Stimulated activated CD8-positive, alpha-beta memory T cell treated with anti-CD3 and anti-CD28 coated beads, Interleukin-15, amount 100 ng/mL, for 48 hours (primary cell): Measurements from ENCODE around the gene UNC93B1.
"Not testable (repeated sequence)": the region's sequence is repeated elsewhere in the genome, so short reads cannot be mapped to it uniquely, and the experiment has no call there.

Experiments used
- DNase-seq, 2 donors: peaks; one replicate each; pipeline ENCODE4 v3.0.0-alpha.2; 2020; ENCODE audit warnings: low read depth in 2 of 2

The UNC93B1 gene

DNA sequence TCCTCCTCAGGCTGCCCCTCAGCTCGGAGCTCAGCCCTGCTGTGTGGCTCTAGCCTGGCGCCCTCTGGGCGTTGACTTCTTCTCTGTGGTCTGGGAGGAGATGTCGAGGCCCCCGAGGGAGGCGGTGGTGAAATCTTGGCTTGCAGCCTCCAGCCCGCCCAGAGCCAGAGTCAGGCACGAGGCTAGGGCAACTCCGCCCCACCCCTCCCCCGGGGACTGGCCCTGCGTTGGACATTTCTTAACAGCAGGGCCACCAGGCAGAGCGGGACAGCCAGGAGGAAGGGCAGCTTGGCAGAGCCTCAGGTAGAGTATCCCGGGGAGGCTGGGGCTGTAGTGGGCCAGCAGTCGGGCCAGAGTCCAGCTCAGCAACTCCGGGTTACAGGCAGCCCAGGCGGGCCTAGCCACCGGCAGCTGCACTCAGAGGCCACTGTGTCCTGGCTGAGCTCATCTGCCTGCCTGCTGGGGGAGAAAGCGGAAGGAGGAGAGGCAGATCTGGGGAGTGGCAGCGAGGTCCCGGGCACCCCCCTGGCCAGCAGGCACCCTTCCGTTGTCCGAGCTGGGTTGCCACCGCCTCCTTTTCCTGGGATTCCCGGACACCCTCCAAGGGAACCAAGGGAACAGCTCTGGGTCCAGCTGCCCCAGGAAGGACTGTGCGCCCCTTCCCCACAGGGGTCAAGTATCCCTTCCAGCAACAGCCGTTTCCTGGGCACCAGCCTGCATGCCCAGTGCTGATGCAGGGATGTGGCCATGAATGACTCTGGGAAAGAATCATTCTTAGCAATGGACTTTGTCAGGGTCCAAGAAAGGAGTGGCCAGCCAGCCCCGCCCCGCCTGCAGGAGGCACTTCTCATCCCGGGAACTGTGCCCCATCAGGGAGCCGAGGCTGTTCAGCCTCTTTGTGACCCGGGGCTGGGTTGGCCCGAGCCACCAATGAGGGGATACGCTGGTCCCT lies 6.5 kb upstream of the UNC93B1 start, which contains the start of gene ALDH3B1:
ALDH3B1 (plus strand) TSS at position 238 of the 952 bp plus-strand sequence. CDS start 4,971 bp downstream, outside the sequence.
- no peak for DNase-seq

DNA sequence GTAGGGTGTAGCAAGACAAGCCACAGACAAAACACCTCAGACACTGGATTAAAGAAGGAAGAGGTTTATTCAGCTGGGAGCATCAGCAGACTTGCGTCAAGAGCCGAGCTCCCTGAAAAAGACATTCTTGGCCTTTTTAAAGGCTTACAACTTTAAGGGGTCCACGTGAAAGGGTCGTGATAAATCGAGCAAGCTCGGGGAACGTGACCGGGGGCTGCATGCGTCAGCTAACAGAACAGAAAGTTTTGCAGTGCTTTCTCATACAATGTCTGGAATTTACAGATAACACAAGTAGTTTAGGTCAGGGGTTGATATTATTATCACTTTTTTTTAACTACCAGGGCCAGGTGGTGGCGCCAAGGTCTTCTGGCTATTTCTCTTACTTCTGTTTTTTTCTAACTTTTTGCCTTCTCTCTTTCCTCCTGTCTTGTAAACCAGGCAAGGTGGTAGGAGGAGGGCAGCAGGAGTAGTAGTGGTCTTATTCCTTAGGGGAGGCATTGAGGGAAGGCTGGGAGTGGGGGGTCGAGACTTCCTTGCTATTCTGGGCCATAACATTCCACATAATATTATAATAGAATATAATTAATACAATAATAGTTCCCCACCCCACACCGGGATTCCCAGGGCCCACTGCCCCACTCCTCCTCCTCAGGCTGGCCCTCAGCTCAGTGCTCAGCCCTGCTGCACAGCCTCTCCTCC lies 5.6 kb upstream of the UNC93B1 start:
- no peak for DNase-seq

DNA sequence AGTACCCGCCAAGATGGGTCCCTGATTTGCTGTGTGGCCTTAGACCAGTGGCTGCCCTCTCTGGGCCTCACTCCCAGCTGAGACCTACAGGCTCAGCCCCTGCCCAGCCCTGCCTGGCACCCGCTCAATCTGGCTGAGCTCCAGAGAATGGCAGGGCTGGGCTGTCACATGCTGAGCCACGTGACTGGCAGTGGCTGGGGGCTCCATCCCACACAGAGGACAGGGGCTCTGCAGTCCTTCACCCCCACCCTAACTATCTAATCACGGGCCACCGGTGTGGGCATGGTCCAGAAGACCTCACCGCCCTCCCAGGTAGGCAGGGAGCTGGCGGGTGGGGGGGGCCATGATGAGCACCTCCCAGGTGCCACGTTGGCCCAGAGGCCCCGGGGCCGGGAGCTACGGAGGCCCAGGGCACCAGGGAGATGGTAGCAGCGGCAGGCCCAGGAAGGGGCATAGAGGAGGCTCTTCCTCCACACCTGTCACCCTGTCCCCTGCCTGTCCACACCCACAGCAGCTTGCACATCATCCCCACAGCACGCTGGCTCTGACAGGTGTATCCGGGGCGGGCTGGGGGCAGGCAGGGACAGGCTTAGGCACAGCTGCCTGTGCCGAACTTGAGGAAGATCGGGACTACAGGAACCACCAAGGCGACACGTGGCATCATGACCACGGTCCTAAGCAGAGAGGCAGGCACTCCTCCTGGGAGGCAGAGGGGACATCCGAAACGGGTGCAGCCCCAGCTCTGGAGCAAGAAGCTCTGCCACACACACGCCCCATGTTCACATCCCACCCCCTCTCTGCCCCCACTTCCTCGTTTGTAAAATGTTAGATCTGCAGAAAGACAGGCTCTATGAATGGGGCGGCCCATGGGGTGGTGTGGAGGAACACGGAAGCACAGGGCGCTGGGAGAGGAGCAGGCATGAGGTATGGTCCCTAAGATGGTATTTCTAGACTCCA lies 4.8 kb upstream of the UNC93B1 start:
- no peak for DNase-seq

DNA sequence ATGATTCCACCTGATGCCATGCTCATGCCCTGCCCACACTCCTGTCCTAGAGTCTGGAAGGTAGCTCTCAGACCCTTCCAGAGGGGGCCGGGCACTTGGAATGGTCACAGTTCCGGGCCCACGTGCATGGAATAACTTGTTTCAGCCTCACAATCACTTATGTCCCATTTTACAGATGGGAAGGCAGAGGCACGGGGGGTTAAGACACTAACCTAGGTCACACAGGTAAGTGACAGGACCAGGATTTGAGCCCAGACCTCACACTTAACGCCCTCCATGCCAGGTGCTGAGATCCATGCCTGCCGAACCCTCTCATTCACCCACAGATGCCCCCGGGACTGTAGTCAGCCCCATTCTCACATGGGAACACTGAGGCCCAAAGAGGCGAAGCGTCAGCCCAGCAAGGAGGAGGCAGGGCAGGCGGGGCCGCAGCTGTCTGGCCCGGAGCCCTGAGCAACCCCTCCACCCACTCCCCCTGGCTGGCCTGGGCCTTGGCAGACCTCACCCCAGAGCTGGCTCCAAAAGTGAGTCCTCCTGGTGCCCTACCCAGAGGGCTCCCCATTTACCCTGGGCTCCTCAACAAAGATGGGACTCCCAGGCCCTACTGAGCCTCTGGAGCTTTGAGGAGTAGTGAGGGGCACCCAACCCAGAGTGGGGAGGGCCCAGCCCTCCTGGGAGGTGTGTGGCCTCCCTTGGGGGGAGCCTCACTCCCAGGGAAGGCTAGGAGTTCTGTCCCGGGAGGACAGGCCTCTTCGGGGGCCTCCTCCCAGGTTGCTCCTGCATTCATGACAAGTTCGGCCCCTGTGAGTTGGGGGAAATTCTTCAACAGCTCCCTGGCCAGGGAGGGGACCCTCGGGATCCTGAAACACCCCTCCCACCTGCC lies 3.8 kb upstream of the UNC93B1 start:
- DNase-seq = no peak

DNA sequence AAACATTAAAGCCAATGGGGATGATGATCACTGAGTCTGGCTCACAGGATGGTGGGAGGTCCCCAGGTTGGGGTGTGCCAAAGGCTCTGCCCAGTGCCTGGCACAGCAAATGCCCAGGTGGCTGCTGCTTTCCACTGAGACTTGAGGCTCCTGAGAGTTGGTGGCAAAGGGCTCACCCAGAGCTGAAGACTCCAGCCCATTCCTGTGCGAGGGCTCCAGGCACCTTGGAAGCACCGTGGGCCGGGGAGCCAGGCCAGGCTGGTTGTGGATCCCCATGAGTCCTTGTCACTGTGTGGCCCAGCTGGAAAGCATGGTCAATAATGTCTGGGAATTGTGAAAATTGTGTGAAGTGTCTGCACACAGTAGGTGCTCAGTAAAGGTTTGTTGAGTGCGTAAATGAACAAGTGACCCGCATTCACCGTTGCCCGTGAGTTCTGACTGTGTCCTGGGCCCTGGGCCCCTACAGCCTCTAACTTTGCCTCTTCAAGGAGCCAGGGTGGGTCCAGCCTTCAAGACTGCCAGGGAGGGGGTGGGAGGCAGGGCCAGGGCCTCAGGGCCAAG lies 2.8 kb upstream of the UNC93B1 start:
- DNase-seq = no peak

DNA sequence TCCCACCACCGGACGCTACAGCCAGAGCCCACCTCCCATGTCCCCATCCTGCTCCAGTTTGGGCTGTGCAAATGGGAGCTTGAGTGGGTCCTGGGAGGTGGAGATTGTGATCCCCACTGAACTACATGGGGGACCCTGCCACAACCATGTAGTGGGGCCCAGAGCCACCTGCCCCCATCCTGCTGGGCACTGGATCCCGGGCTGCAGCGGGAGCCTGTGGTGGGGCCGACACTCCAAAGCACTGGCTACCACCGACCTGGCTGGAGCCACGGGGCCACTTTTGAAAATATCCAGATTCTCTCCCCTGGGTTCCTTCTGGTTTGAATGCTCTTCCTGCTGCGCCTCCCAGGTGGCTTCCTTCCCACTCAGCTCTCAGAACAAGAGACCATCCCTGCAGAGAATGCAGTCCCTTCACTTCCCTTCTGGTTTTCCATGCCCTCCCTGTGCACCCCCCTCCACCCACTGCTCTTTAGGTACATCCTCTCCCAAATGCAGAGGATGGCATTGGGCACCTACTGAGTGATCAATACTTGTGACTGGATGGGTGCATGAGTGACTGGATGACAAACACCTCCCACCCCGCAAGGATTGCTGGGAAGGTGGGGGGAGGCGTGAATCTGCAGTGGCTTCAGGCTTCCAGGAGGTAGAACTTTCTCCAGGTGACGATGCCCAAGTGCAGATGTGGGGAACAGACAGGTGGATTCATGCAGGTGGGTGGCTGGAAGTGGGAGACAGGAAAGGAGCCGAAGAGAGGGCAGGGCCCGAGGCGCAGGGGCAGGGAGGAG lies 846 bp upstream of the UNC93B1 start:
- DNase-seq = no peak

DNA sequence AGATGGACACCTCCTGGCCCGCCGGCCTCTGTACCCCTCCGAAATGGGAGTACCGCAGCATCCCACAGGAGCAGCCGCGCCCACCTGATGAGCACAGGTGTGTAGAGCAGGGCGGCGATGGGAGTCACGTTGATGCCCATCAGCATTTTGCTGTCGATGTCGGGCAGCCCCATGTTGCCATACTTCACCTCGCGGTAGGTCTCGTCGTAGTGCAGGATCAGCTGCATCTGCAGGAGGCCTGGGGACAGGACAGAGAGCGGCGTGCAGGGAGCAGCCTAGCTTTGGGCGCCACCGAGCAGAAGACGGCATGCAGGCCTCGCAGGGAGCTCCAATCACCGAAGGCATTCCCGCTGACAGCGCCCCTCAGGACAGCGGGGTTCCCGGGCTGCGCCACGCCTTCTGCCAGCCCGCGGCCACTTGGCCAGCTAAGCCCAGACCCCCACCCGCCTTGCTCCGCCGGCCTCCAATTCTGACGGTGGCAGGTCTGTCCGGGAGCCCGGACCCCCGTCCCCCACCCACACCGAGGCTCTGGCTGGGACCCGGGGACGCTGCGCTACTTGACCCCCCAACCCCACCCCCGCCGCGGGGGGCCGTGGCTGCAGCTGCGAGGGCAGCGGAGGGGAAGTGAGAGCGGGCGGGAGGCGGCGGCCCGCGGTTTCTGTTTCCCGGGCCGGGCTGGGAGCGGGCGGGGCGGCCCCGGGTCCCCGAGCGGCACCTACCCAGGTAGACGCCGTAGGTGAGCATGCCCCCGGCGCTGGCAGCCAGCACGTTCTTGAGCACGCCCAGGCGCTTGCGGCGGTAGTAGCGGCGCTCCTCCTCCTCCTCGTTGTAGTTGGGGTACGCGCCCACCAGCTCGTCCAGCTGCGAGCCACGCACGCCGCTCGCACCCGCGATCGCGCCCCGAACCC lies 705 bp downstream of the UNC93B1 start:
- no peak for DNase-seq

DNA sequence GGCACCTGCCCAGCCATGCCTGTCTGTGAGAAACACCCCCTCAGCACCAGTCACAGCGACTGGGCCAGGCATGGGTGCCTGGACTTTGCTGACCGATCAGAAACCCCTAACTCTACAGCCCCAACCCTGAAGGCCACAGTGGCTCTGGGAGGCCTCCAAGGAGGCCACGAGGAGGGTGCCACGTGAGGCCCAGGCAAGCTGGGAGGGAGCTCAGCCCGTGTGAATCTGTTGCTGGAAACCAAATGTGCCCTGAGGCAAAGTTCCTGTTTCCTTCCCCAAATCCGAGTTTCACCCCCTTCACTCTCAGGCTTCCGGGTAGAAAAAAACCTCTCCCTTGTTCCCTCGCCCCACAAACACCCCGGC lies 1.3 kb downstream of the UNC93B1 start:
- DNase-seq = no peak

DNA sequence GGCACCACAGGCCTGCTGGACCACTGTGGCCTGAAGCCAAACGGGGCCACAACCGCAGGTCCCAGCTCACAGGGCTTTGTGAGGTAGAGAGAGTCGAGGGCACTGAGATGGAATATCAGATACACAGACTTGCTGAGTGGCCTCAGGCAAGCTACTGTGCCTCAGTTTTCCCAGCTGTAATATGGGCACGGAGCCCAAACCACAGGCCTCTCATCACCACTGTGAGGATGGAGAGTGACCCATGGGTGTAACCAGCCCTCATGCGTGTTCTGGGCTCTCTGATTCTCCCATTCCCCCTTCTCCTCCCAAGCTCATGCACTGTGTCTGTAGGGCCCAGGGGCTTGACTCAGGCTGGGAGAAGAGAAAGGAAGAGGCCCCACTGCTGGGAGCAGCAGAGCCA lies 4.2 kb downstream of the UNC93B1 start:
- DNase-seq = no peak

DNA sequence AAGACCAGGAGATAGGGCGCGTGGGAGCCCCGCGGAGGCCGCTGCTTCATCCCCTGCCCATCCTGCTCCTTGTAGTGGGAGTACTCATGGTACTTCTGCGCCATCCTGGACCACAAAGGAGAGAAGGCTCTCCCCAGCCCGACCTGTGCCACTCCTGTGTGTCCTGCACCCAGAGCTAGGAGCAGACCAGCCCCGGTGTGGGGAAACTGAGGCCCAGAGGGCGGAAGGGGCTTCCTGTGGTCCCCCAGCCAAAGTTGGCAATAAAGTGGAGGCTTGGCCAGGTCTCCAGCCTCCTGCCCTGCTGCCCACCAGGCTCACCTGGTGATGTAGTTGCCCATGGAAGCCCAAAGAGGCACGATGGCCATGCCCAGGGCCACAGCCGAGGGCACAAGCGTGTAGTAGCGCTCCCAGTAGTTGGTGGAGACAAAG lies 4.7 kb downstream of the UNC93B1 start:
- no peak for DNase-seq

DNA sequence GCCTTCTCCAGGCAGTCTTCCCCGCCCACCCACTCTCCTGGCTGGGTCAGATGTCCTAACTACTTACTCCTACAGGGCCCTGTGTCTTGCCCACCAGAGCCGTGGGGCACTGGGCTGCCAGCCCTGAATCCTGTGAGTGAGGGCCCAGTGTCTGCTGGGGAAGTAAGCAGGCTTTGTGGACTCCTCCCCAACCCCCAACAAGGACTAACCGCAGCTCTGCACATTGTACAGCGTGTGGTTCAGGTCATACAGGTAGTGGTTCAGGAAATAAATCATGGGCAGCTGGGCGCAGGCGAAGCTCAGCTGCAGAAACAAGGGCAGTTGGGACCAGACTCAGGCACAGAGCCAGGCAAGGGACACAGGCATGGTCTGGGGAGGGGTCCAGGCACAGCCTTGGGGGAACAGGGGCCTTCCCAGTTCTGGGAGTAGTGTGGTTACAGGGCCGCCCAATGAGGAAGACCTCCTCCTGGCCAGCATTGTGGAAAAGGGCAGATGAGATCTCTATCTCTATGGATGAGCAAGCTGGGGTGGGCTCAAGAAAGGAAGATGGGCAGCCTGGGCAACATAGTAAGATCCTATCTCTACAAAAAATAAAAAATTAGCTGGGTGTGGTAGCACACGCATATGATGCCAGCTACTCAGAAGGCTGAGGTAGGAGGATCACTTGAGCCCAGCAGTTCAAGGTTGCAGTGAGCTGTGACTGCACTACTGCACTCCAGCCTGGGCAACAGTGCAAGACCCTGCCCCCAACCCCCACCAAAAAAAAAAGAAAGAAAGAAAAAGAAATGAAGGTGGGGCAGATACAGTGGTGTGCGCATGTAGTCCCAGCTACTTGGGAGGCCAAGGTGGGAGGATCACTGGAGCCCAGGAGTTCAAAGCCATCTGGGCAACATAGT lies 5.5 kb downstream of the UNC93B1 start:
- no peak for DNase-seq

DNA sequence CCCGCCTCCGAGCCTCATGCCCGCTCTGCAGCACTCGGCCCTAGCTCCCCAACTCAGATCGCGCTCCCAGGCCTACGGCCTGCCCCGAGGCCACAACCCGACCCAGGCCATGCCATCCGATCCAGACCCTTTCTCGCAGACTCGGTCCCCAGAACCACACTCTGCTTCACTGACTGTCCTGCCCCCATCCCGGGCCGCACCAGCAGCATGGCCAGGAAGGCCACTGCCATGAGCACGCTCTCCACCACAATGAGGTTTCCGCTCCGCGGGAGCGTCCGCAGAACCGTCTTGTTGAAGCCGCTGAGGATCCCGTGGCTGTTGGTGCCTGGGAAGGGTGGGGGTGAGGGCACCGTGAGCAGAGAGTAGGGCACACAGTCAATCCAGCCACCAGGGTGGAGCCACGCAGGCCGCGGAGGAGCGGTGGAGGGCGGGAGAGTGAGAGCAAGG lies 6.4 kb downstream of the UNC93B1 start:
- DNase-seq = no peak

DNA sequence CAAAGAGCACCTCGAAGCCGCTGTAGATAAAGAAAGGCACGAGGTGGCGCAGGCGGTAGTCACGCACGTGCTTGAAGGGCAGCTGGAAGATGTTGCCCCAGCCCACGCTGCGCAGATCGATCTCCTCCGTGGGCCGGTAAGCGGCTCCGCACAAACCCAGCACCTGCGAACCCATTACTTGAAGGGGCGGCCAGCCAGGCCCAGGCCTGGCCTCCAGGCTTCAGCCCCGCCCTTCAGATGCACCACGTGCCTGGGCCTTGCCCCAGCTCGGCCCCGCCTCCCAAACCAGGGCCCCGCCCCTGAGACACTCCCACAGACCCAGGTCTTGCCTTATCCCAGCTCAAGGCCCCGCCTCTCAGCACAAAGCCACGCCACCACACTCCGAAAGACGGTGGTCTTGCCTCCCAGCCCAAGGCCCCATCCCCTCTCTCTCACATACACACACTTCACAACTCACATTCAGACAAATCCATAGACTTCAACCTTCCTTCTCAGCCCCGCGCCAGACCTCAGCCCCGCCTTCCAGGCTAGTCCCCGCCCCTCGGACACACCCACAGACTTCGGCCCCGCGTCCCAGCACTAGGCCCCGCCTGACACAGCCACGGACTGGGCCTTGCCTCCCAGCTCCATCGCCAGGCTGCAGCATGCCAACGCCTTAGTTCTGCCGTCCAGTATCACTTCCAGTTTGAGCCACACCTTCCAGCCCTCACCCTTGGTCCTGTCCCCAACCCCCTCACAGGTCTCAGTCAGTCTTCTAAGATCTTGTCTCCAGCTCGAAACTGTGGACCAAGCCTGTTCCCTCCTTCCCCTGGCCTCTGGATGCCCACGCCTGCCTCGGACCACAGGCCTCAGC lies 7.0 kb downstream of the UNC93B1 start:
- DNase-seq = peak; percentile 35 to 38

DNA sequence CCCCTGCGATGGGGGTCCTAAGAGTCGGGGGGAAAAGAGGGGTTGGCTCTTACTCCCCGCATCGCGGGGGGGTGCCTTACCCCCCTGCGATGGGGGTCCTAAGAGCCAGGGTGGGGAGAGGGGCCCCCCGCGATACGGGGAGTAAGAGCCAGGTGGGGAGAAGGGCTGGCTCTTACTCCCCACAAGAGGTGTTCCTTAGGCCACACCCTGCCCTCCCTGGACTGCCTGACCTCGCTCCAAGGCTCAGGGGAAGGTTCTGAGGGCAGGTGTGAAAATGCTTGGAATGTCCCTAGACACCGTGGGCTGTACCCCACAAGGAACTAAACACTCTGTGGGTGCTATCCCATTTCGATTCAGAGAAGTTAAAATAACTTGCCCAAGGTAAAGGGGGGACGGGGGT lies 7.8 kb downstream of the UNC93B1 start:
- no peak for DNase-seq

DNA sequence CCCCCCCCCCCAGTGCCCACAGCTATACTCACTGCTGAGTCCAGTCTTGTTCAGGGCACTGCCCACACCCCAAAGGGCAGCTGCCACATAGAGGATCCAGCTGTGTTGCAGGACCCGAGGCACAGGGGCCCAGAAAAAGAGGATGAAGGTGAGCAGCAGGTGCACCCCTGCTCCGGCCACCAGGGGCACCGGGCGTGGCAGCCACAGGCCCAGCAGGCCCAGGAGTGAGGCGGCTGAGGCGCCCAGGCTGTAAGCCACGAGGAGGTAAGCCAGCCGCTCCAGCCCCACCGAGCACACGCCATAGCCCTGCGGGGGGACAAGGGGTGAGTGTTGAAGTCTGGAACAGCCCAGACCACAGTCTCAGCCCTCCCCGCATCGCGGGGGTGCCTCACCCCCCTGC lies 8.3 kb downstream of the UNC93B1 start:
- not testable (repeated sequence) for DNase-seq

DNA sequence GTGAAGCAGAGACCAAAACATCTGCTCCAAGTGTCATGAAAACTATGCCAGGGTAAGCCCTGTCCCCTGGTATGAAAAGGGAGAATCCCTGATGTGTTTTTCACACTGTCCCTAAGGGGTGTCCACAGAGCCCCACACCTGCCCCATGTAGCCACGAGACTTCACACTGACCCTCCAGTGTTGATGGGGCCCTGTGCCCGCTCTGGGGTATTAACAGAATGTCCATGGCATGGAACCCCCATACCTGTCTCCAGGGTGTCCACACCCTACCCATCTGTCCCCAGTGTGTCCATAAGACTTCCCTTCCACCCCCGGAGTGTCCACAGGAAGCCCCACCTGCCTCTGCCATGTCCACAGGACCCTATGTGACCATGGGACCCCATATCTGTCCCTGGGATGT lies 8.8 kb downstream of the UNC93B1 start:
- not testable (repeated sequence) for DNase-seq
